ENCODE results near the gene PRR3. TPM values are rescaled to one million over a fixed set of nuclear protein-coding genes. Genes with fewer than 3 reads are reported as not detected.

The PRR3 gene
- total and polyA plus RNA-seq, 9 of the 15 experiments (the other 6 are each of a cell fraction or from before 2014, with no cell fraction given), result 23.5 to 59.6 (median 28.8) TPM

DNA sequence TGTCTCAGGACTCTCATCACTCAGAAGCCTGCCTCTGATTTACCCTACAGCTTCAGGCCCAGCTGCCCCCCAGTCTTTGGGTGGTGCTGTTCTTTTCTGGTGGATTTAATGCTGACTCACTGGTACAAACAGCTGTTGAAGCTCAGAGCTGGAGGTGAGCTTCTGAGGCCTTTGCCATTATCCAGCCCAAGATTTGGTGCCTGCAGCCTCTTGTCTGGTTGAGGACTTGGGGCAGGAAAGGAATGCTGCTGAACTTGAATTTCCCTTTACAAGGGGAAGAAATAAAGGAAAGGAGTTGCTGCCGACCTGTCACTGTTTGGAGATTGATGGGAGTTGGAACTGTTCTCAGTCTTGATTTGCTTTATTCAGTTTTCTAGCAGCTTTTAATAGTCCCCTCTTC lies 33.9 kb downstream of the PRR3 start (continued):
- TF ChIP-seq, protein P1, sequence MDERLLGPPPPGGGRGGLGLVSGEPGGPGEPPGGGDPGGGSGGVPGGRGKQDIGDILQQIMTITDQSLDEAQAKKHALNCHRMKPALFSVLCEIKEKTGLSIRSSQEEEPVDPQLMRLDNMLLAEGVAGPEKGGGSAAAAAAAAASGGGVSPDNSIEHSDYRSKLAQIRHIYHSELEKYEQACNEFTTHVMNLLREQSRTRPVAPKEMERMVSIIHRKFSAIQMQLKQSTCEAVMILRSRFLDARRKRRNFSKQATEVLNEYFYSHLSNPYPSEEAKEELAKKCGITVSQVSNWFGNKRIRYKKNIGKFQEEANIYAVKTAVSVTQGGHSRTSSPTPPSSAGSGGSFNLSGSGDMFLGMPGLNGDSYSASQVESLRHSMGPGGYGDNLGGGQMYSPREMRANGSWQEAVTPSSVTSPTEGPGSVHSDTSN (CRISPR knock-in tag; IDR thresholded peaks at IDR 0.05; ENCODE audit: low read depth), result no peak
- TF ChIP-seq, protein P1 (tag; conservative IDR thresholded peaks at IDR 0.05; ENCODE audit: low read depth), result peak; percentile 63
- no peak for TF ChIP-seq TEAD4 (IDR thresholded peaks at IDR 0.05; ENCODE audit: low read length)
- TF ChIP-seq TEAD4 (CRISPR knock-in tag; IDR thresholded peaks at IDR 0.05; ENCODE audit: borderline replicate concordance), result no peak
- TF ChIP-seq TCF7 (IDR thresholded peaks at IDR 0.05; ENCODE audit: borderline replicate concordance), result no peak
- TF ChIP-seq FOXA3 (CRISPR knock-in tag; conservative IDR thresholded peaks at IDR 0.05 in 1 of 2, IDR thresholded peaks at IDR 0.05 in 1 of 2), result 0 out of 4 replicates have a peak, but pooled peaks of 1 of the 2 experiments have one; percentile 15
- peak; percentile 65; the same call in 1 of the 2 replicates for TF ChIP-seq MAFK (IDR thresholded peaks at IDR 0.05; ENCODE audit: low read length)
- TF ChIP-seq PRMT5 (CRISPR knock-in tag; IDR thresholded peaks at IDR 0.05), result no peak
- TF ChIP-seq CHCHD3 (CRISPR knock-in tag; IDR thresholded peaks at IDR 0.05), result no peak
- peak; percentile 77 for TF ChIP-seq MAFF (IDR thresholded peaks at IDR 0.05; ENCODE audit: low read length)
- TF ChIP-seq TFAP4 (CRISPR knock-in tag; IDR thresholded peaks at IDR 0.05; ENCODE audit: borderline replicate concordance), result peak; percentile 87
- TF ChIP-seq MAFG (tag; conservative IDR thresholded peaks at IDR 0.05), result peak; percentile 92
- peak; percentile 88 for TF ChIP-seq ZNF316 (IDR thresholded peaks at IDR 0.05)
- TF ChIP-seq, protein P2, sequence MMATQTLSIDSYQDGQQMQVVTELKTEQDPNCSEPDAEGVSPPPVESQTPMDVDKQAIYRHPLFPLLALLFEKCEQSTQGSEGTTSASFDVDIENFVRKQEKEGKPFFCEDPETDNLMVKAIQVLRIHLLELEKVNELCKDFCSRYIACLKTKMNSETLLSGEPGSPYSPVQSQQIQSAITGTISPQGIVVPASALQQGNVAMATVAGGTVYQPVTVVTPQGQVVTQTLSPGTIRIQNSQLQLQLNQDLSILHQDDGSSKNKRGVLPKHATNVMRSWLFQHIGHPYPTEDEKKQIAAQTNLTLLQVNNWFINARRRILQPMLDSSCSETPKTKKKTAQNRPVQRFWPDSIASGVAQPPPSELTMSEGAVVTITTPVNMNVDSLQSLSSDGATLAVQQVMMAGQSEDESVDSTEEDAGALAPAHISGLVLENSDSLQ (IDR thresholded peaks at IDR 0.05), result peak; percentile 62
- peak; percentile 89 for TF ChIP-seq C11orf30 (IDR thresholded peaks at IDR 0.05; ENCODE audit: low read depth)
- no peak for TF ChIP-seq ZNF830 (CRISPR knock-in tag; IDR thresholded peaks at IDR 0.05)
- TF ChIP-seq IFI16 (CRISPR knock-in tag; IDR thresholded peaks at IDR 0.05), result no peak
- no peak for TF ChIP-seq ATF7 (IDR thresholded peaks at IDR 0.05)
- TF ChIP-seq NFIX (CRISPR knock-in tag; IDR thresholded peaks at IDR 0.05; ENCODE audit: low read depth), result no peak
- TF ChIP-seq DACH1 (IDR thresholded peaks at IDR 0.05; ENCODE audit: partially characterized antibody), result peak; percentile 77
- TF ChIP-seq NFE2 (IDR thresholded peaks at IDR 0.05; ENCODE audit: low read depth), result peak; percentile 87
- TF ChIP-seq, protein P3, sequence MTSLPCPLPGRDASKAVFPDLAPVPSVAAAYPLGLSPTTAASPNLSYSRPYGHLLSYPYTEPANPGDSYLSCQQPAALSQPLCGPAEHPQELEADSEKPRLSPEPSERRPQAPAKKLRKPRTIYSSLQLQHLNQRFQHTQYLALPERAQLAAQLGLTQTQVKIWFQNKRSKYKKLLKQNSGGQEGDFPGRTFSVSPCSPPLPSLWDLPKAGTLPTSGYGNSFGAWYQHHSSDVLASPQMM (CRISPR knock-in tag; IDR thresholded peaks at IDR 0.05), result no peak
- TF ChIP-seq E2F4 (CRISPR knock-in tag; IDR thresholded peaks at IDR 0.05; ENCODE audit: low read depth), result no peak
- no peak for TF ChIP-seq IRF1 (CRISPR knock-in tag; IDR thresholded peaks at IDR 0.05; ENCODE audit: borderline replicate concordance)
- TF ChIP-seq SMARCC2 (IDR thresholded peaks at IDR 0.05; ENCODE audit: low read depth), result no peak
